GM18951 (cell line): ENCODE results near the gene APPL2.
"Not testable (repeated sequence)": the region's sequence is repeated elsewhere in the genome, so short reads cannot be mapped to it uniquely, and the experiment has no call there.

ENCODE experiments used
- POLR2A ChIP-seq: IDR thresholded peaks from 4 replicates; pipeline ENCODE4 v1.6.1; 2011; ENCODE audit warnings: mild to moderate bottlenecking; ENCODE audit not compliant: insufficient read length, insufficient read depth; ENCODE audit errors: extremely low read depth
- in situ Hi-C: fragments of 300-500 bp; cut with MboI; formaldehyde crosslinking; loops from one replicate; pipeline ENCODE4 v1.12.0; 2022; ENCODE audit warnings: low sequenced_read_pairs, mixed read lengths, inconsistent platforms; ENCODE audit not compliant: unreplicated experiment

The APPL2 gene

DNA sequence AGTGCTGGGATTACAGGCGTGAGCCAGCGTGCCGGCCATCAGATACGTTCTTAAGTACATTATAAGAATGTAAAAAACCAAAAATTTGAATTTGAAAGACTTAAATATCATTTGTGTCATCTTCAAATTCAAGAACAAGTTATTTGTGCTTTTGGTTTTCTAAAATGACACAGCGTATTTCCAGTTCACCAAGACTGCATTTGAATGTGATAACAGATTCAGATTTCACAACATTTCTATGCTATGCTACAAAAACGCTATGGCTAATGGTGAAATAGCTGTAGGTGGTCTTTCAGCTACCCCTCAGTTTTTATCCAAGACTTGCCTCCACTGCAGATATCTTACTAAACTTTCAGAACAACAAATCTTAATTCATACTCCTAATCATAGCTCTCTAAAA is 46.7 kb downstream of the APPL2 start:
- TF ChIP-seq POLR2A = no peak
- in situ Hi-C loops = no loop called here

DNA sequence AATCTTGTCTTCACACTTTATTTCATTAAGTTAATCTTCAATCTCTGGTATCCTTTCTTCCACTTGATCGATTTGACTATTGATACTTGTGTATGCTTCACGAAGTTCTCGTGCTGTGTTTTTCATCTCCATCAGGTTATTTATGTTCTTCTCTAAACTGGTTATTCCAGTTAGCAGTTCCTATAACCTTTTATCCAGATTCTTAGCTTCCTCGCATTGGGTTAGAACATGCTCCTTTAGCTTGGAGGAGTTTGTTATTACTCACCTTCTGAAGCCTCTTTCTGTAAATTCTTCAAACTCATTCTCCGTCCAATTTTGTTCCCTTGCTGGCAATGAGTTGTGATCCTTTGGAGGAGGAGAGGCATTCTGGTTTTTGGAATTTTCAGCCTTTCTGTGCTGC is 52.0 kb downstream of the APPL2 start:
- in situ Hi-C loops = not testable (repeated sequence)

DNA sequence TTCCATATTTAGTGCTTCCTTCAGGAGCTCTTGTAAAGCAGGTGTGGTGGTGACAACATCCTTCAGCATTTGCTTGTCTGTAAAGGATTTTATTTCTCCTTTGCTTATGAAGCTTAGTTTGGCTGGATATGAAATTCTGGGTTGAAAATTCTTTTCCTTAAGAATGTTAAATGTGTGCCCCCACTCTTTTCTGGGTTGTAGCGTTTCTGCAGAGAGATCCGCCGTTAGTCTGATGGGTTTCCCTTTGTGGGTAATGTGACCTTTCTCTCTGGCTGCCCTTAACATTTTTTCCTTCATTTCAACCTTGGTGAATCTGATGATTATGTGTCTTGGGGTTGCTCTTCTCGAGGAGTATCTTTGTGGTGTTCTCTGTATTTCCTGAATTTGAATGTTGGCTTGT is 52.6 kb downstream of the APPL2 start:
- in situ Hi-C loops = not testable (repeated sequence)

DNA sequence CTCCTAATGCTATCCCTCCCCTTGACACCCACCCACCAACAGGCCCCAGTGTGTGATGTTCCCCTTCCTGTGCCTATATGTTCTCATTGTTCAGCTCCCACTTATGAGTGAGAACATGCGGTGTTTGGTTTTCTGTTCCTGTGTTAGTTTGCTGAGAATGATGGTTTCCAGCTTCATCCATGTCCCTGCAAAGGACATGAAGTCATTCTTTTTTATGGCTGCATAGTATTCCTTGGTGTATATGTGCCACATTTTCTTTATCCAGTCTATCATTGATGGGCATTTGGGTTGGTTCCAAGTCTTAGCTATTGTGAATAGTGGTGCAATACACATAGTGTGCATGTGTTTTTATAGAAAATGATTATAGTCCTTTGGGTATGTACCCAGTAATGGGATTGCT is 56.9 kb downstream of the APPL2 start:
- in situ Hi-C loops = not testable (repeated sequence)

- no peak for TF ChIP-seq POLR2A
- in situ Hi-C loops = no loop called here
Measured at GRCh38 chr12:105177208-105177607, 58.8 kb downstream of the APPL2 start.

DNA sequence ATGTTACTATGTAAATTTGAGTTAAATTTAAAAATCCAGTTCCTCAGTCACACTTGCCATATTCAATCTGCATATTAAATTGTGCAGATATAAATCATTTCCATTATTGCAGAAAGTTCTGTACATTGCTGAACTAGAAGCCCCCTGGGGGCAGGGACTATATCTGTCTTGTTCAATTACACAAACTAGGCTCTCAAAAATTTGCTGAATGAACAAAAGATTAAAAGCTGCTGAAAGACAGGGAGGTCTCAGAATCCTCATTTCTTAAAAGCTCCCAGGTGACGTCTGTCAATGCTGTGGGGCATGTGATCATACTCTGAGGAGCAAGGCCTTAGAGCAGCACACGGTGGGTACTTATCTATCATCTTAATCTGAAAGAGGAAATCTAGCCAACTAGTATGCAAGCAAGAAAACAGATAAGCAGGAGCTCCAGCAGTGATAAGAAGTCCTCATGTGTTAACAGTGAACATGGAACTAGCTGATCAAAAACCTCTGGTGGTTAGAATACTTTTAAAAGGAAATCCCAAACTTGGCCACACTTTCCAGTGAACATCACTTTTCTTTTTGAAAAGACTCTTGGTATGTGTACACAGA is 60.5 kb downstream of the APPL2 start:
- TF ChIP-seq POLR2A = no peak
- in situ Hi-C loops = no loop called here

DNA sequence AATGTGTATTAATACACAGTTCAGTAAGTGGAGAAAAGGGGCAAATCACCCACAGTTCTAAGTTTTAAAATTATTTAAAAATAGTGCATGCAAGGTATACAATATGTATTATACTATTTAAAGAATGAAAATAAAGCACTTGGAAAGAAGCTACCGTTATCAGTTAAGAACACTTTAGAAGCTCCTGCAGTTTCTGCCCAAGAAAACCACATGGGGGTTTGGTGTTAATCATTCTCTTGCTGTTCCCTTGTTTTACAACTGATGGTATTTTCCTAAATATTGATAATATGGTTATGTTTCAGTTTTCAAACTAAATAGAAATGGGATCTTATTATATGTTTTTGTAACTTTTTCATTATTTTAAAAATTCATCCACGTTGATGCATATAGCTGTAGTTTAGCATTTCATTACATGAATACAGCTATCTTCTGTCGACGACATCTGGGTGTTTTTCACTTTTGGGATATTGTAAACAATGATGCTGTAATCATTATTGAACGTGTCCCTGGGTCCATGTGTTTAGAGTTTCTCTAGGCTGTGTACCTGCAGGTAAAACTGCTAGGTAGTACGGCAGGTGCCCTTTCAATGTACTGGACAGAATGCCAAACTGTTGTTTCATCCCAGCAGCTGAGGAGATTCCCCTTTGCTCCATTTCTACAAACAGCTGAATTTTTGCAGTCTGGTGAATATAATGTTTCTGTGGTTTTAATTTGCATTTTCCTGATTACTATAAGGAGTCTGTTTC is 64.1 kb downstream of the APPL2 start:
- no peak for TF ChIP-seq POLR2A
- in situ Hi-C loops = no loop called here

- no peak for TF ChIP-seq POLR2A
- in situ Hi-C loops = no loop called here
Measured at GRCh38 chr12:105170139-105170538, 65.8 kb downstream of the APPL2 start.

DNA sequence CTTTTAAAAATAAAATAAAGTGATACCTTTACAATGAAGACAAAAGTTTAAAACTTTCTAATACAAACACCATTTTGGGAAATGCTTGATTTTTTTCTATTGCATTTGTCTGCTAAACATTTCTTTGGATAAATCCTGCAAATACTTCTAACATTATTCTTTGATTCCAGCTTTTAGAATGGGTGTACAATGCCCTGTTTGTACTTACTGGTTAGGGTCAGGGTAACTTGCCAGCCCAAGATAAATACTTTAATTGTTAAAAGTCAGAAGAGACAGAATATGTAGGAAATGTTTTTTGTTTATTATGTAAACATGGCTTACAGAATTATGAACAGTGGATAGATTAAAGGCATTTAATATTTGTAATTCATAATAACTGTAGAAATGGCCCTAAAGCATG is 68.0 kb downstream of the APPL2 start:
- TF ChIP-seq POLR2A = no peak
- in situ Hi-C loops = no loop called here

DNA sequence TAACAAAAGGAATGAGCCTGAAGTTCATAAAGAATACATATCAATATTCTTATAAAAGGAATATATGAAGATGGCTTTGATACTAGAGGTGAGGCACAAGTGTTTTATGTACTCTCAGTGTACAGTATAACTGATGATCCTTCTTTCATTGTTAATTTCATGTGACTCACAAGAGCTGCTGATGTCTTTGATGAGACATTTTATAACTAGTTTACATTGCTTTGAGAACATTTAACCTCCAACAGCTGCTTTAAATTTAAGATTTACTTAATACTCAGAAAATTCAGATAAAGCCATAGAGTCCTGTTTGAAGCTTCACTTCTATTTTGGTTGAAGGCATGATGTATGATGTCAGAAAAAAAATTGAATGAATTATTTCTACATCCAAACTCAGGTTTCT is 68.6 kb downstream of the APPL2 start:
- in situ Hi-C loops = no loop called here
- no peak for TF ChIP-seq POLR2A

DNA sequence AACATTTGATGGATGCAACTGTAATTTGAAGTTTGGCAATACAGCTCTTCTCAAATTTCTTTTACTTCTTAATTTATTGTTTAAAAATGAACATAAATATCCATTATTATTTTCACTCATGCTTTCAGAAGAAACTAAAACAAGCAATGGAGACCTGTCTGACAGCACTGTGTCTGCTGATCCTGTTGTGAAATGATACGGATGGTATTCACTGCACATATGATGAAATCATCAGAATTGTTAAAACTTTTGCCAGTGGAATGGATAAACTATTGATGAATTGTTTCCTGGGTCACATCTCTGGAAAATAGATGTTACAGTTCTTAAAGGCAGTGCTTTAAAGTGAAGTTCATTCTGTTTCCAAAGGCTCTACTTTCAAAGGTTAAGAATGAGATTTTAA is 69.2 kb downstream of the APPL2 start:
- in situ Hi-C loops = no loop called here
- no peak for TF ChIP-seq POLR2A

GRCh38 chr12:105164068-105164467 is 71.9 kb downstream of the APPL2 start:
- TF ChIP-seq POLR2A = no peak
- in situ Hi-C loops = no loop called here

- no peak for TF ChIP-seq POLR2A
- in situ Hi-C loops = no loop called here
Measured at GRCh38 chr12:105162174-105162573, 73.8 kb downstream of the APPL2 start.

- in situ Hi-C loops = no loop called here
- TF ChIP-seq POLR2A = no peak
Measured at GRCh38 chr12:105158876-105159275, 77.1 kb downstream of the APPL2 start.

DNA sequence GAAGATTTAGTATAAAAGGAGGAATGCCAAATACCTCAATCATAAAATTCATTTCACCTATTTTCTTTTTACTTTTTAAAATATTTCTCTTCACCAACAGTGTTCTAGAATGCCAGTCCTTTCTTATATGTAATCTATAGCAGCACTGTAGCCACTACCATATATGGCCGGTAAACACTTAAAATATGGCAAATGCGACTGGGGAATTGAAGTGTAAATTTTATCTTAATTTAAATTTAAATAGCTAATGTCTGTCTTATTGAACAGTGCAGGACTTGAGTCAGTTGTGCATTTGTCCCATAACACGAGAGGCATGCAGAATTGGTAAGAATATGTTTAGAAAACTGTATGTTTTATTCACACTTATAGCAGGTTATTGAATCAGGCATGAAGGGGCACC is 78.4 kb downstream of the APPL2 start:
- in situ Hi-C loops = no loop called here
- TF ChIP-seq POLR2A = no peak

GRCh38 chr12:105156260-105156659 is 79.7 kb downstream of the APPL2 start:
- no peak for TF ChIP-seq POLR2A
- in situ Hi-C loops = no loop called here
